ENCODE measurements around the gene CD99. TPM values are rescaled to one million over a fixed set of nuclear protein-coding genes. Genes with fewer than 3 reads are reported as not detected.

Gene CD99
- total RNA-seq, 1 donor from 2014 or later = 714 TPM

DNA sequence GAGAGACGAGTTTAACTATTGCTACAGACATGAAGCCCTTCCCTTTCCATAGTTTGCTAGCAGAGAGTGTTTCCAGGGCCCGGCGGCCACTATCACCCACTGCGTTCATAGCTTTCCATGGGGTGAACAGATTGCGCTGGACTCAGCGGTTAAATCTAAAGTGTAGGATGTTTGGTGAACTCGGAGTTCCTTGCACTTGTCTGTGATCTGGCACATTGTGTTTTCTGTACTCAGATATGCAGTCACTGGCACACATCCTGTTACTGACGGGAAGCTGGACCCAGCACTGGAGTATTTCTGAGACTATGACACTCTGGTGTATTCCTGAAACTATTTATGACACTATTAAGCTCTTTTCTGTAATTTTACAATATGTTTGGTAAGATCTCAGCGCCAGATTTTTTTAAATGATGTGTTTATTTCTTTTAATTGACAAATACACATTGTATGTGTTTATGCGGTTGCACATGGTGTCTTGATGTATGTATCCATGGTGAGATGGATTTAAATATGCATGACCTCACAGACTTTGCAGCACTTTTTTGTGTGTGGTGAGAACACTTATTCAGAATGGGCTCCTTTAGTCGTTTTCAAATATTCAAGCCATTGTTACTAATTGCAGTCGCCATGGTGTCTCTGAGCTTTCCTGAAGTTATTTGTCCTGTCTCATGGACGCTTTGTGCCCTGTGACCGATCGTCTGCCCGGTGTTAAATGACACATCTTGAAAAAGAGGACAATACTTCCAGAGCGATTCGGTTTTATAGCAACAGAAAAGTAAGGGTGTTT, 14.1 kb downstream of the CD99 start:
- no peak for DNase-seq (ENCODE audit: low spot score)
- Mint-ChIP-seq H3K9me3 (ENCODE audit: unreplicated experiment) (no peaks in the 10 kb centered on the region), H3K27ac (ENCODE audit: unreplicated experiment) (peak overlapping the region; percentile 58), H3K4me1 (ENCODE audit: unreplicated experiment) (peaks cover 87% of the 10 kb centered on the region), H3K36me3 (ENCODE audit: low read depth, unreplicated experiment) (peaks cover 50% of the 10 kb centered on the region), H3K4me3 (ENCODE audit: unreplicated experiment) (peak overlapping the region; percentile 2), H3K27me3 (ENCODE audit: unreplicated experiment) (peaks cover 30% of the 10 kb centered on the region)
- no peak for TF ChIP-seq CTCF (IDR thresholded peaks at IDR 0.05; ENCODE audit: unreplicated experiment)

DNA sequence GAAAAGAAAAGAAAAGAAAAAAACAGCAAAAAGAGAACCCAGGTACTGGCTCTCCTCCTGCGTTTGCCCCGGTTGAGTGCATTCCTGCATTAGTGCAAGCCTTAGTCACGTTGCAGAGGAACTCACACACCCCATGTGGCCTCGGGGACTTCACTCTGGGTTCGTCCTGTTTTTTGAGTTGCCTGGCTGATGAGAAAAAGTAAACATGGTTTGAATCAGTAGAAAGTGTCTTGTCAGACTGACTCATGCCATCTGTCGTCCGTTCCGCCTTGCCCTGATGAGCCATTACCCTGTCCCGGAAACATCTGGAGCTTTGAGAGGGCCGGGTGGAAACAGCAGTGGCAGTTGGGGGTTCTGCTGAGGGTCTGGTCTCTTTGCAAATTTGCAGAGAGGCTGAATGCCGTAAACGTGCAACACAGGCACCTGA, 16.3 kb downstream of the CD99 start:
- Mint-ChIP-seq H3K27me3 (ENCODE audit: unreplicated experiment) (peaks cover 25% of the 10 kb centered on the region), H3K9me3 (ENCODE audit: unreplicated experiment) (no peaks in the 10 kb centered on the region), H3K4me3 (ENCODE audit: unreplicated experiment) (no peak overlapping the region), H3K4me1 (ENCODE audit: unreplicated experiment) (peaks cover 74% of the 10 kb centered on the region), H3K36me3 (ENCODE audit: low read depth, unreplicated experiment) (peaks cover 34% of the 10 kb centered on the region), H3K27ac (ENCODE audit: unreplicated experiment) (peak overlapping the region; percentile 98)
- TF ChIP-seq CTCF (IDR thresholded peaks at IDR 0.05; ENCODE audit: unreplicated experiment) = no peak
- peak; percentile 37 for DNase-seq (ENCODE audit: low spot score)

GRCh38 chrX:2708021-2708420, 16.9 kb downstream of the CD99 start:
- no peak for TF ChIP-seq CTCF (IDR thresholded peaks at IDR 0.05; ENCODE audit: unreplicated experiment)
- Mint-ChIP-seq H3K9me3 (ENCODE audit: unreplicated experiment) (no peaks in the 10 kb centered on the region), H3K27ac (ENCODE audit: unreplicated experiment) (peak overlapping the region; percentile 98), H3K4me1 (ENCODE audit: unreplicated experiment) (peaks cover 71% of the 10 kb centered on the region), H3K27me3 (ENCODE audit: unreplicated experiment) (peaks cover 23% of the 10 kb centered on the region), H3K4me3 (ENCODE audit: unreplicated experiment) (peak overlapping the region; percentile 76), H3K36me3 (ENCODE audit: low read depth, unreplicated experiment) (peaks cover 31% of the 10 kb centered on the region)
- DNase-seq (ENCODE audit: low spot score) = no peak

DNA sequence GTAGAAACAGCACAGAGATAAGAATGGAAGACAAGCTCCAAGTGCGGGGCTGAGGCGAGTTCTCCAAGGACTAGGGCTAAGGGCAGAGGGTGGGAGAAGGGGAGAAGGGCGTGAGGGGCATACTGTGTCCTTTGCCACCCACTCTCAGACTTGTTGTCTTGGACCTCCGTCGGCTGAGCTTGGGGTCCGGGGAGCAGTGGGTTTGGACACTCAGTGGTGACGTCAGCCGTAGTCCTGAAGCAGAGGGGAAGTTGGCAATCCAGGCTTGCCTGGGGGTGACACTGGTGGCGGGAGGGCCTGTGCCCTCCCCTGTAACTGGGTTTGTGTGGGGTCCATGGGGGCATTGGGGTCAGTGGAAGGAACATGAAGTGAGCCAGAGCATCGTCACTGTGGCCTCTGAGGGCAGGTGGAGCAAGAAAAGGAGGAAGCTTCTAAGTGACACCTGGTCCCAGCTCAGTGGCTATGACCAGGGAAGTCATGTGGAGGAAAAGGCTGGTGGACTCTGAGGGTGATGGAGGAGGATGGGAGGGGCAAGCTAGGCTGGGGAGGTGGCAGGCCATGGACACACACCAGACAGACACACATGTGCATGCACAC, 17.6 kb downstream of the CD99 start:
- Mint-ChIP-seq H3K9me3 (ENCODE audit: unreplicated experiment) (no peaks in the 10 kb centered on the region), H3K4me3 (ENCODE audit: unreplicated experiment) (peak overlapping the region; percentile 54), H3K27me3 (ENCODE audit: unreplicated experiment) (peaks cover 17% of the 10 kb centered on the region), H3K4me1 (ENCODE audit: unreplicated experiment) (peaks cover 64% of the 10 kb centered on the region), H3K36me3 (ENCODE audit: low read depth, unreplicated experiment) (peaks cover 31% of the 10 kb centered on the region), H3K27ac (ENCODE audit: unreplicated experiment) (peak overlapping the region; percentile 98)
- no peak for TF ChIP-seq CTCF (IDR thresholded peaks at IDR 0.05; ENCODE audit: unreplicated experiment)
- DNase-seq (ENCODE audit: low spot score) = no peak

DNA sequence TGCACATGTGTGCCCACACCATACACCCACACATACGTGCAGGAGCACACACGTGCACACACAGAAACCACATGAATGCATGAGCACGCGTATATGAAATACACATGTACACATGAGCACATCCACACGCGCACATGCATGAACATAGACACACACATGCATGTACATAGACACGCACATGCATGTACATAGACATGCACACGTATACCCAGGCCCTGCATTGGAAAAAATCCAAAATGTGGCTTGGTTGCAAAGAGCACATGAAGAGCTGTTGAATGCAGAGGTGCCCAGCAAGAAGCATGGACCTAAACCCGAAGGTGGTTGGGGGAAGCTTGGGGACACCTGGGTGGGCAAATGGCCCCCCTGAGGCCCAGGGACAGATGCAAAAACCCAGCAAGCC, 18.5 kb downstream of the CD99 start:
- H3K27me3 Mint-ChIP-seq (ENCODE audit: unreplicated experiment) = peaks cover 17% of the 10 kb centered on the region
- TF ChIP-seq CTCF (IDR thresholded peaks at IDR 0.05; ENCODE audit: unreplicated experiment) = no peak
- H3K4me3 Mint-ChIP-seq (ENCODE audit: unreplicated experiment) = no peak overlapping the region
- no peak for DNase-seq (ENCODE audit: low spot score)
- H3K9me3 Mint-ChIP-seq (ENCODE audit: unreplicated experiment) = no peaks in the 10 kb centered on the region
- peak overlapping the region; percentile 98 for H3K27ac Mint-ChIP-seq (ENCODE audit: unreplicated experiment)
- H3K4me1 Mint-ChIP-seq (ENCODE audit: unreplicated experiment) = peaks cover 59% of the 10 kb centered on the region
- peaks cover 32% of the 10 kb centered on the region for H3K36me3 Mint-ChIP-seq (ENCODE audit: low read depth, unreplicated experiment)
